GM12891 (cell line): ENCODE results near the gene DCLK2.

ENCODE experiments used
- DNase-seq: peaks from one replicate; pipeline ENCODE4 v3.0.0; 2011; ENCODE audit warnings: low spot score; ENCODE audit not compliant: insufficient read length
- FAIRE-seq: peaks from 2 replicates; lab custom pipeline; 2011; peaks lifted over from hg19 to GRCh38; lab: Jason Lieb, UNC
- PAX5 ChIP-seq: IDR thresholded peaks from 2 replicates; pipeline ENCODE4 v1.6.1; 2011; ENCODE audit warnings: low read length, moderate library complexity, mild to moderate bottlenecking; ENCODE audit not compliant: insufficient read depth, severe bottlenecking
- POLR2A ChIP-seq: IDR thresholded peaks from 2 replicates; pipeline ENCODE4 v1.6.1; 2011; ENCODE audit warnings: low read depth, low read length, control low read depth
- POLR2AphosphoS5 ChIP-seq: IDR thresholded peaks from 2 replicates; pipeline ENCODE4 v1.6.1; 2011; ENCODE audit warnings: low read depth, low read length, control low read depth
- POU2F2 ChIP-seq: IDR thresholded peaks from 2 replicates; pipeline ENCODE4 v1.6.1; 2011; ENCODE audit warnings: low read depth, mild to moderate bottlenecking, control low read depth, low read length, moderate library complexity
- SPI1 ChIP-seq: IDR thresholded peaks from 2 replicates; pipeline ENCODE4 v1.6.1; 2011; ENCODE audit warnings: low read depth, low read length, control low read depth
- TAF1 ChIP-seq: IDR thresholded peaks from 2 replicates; pipeline ENCODE4 v1.6.1; 2011; ENCODE audit warnings: low read depth, low read length, control low read depth

The DCLK2 gene

GRCh38 chr4:150068300-150068960 lies 9.8 kb upstream of the DCLK2 start:
- DNase-seq = no peak
- no peak for FAIRE-seq
- TF ChIP-seq TAF1 = no peak
- no peak for TF ChIP-seq SPI1
- no peak for TF ChIP-seq POU2F2
- TF ChIP-seq POLR2AphosphoS5 = no peak
- TF ChIP-seq POLR2A = no peak
- no peak for TF ChIP-seq PAX5

- FAIRE-seq = no peak
- DNase-seq = no peak
- no peak for TF ChIP-seq SPI1
These were observed 8.9 kb upstream of the DCLK2 start for GRCh38 chr4:150069353-150069752.

DNA sequence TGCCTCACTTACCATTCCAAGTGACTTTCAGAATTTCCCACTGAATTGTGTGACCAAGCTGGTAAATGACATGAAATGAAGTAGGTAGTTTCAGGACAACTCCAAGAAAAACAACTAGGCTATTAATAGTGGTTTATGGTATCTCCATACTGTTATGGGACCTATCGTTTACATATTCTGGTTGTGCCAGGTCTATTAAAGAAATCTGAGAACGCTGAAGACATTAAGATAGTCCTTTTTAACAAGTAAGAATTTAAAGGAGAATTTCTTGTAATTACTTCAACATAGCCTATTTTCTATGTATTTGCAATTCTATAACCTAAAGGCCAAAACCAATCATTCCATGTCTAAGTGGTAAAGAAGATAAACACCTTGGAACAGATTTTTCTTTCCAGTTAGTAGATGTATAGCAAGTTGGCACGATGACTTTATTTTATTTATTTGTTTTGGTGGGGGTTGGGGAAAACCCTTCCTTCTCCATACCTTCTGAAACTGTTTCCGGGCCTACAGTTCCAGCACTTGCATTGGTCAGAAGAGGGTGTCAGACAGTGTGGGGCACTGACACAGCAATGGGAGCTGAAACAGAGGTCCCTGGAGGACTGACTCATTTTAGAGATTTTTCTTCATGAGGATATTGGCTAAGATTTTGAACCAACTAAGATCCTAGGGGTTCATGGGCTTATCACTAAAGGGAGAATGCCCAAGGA lies 7.6 kb upstream of the DCLK2 start:
- DNase-seq (no peak), FAIRE-seq (no peak)
- TF ChIP-seq POU2F2 (no peak), POLR2AphosphoS5 (no peak), PAX5 (no peak), SPI1 (no peak), TAF1 (no peak), POLR2A (no peak)

- DNase-seq = no peak
- TF ChIP-seq POLR2A (no peak), SPI1 (no peak), POU2F2 (no peak), TAF1 (no peak), POLR2AphosphoS5 (no peak)
- no peak for FAIRE-seq
These were observed 5.8 kb upstream of the DCLK2 start for GRCh38 chr4:150072471-150072870.

- DNase-seq (no peak), FAIRE-seq (no peak)
- TF ChIP-seq POU2F2 = no peak
- TF ChIP-seq TAF1 = no peak
- TF ChIP-seq PAX5 = no peak
- TF ChIP-seq POLR2A = no peak
- TF ChIP-seq SPI1 = no peak
- no peak for TF ChIP-seq POLR2AphosphoS5
These were observed 5.1 kb upstream of the DCLK2 start for GRCh38 chr4:150072906-150073714.

DNA sequence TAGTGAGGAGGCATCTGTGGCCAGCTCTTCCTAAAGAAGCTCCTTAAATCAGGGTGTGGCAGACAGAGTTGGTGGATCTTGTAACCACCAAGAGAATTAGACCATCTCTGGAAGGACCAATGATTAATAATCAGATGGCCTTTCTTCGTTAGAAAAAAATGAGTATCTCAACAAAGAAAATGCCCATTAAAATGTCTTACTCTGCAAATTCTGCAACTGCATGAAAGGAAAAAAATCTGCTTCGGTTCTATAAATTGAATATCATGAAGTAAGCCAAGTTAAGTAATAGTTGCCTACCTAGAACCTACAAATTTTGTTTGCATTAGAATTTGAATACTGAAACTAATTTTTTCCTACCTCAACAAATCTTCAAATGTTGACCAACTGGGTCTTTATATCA lies 4.2 kb upstream of the DCLK2 start:
- FAIRE-seq = no peak
- TF ChIP-seq PAX5 (no peak), SPI1 (no peak), POLR2AphosphoS5 (no peak), POU2F2 (no peak), POLR2A (no peak), TAF1 (no peak)
- no peak for DNase-seq

- FAIRE-seq (no peak), DNase-seq (peak; percentile 22)
- TF ChIP-seq POU2F2 = no peak
- no peak for TF ChIP-seq POLR2A
- no peak for TF ChIP-seq SPI1
- no peak for TF ChIP-seq PAX5
- no peak for TF ChIP-seq TAF1
- TF ChIP-seq POLR2AphosphoS5 = no peak
These were observed 385 bp downstream of the DCLK2 start for GRCh38 chr4:150078579-150079080.

DNA sequence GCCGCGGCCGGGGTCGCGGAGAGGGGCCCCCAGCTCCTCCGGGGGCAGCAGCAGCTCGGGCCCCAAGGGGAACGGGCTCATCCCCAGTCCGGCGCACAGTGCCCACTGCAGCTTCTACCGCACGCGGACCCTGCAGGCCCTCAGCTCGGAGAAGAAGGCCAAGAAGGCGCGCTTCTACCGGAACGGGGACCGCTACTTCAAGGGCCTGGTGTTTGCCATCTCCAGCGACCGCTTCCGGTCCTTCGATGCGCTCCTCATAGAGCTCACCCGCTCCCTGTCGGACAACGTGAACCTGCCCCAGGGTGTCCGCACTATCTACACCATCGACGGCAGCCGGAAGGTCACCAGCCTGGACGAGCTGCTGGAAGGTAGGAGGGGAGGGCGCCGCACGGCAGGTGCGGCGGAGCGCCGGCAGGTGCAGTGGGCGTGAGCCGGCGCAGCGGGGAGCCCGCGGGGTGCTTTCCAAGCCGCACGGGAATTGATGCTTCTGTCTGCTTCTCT lies 886 bp downstream of the DCLK2 start:
- FAIRE-seq (peak; percentile 23), DNase-seq (peak; percentile 25)

DNA sequence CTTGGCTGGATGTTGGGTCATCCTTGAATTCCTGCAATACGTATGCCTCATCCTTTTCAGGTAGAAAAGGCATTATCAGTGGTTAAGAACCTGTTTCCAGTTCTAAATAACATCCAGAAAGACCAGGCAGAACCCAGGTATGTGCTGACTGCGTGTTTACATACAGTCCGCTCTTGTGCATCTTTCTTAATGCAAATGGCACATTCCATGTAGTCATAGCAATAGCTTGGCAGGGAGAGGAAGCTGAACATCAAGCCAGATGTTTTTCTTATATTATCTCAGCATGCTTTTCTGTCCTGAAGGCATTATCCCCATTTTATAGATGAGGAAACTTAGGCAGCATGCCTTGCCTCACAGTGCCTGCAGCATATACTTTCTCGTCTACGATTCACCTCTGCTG lies 2.1 kb downstream of the DCLK2 start:
- no peak for FAIRE-seq
- DNase-seq = no peak

More for the DNA sequence above, 886 bp downstream of the DCLK2 start:
- TF ChIP-seq POLR2A (no peak), POLR2AphosphoS5 (no peak), SPI1 (no peak), TAF1 (no peak), POU2F2 (no peak)

More for the DNA sequence above, 2.1 kb downstream of the DCLK2 start:
- TF ChIP-seq POLR2A (no peak), PAX5 (no peak), SPI1 (no peak), POU2F2 (no peak), TAF1 (no peak), POLR2AphosphoS5 (no peak)
